Subcutaneous adipose tissue (tissue), 4 donors: Measurements from ENCODE around the gene CCSER1. TPM values are rescaled to one million over a fixed set of nuclear protein-coding genes. Genes with fewer than 3 reads are reported as not detected.

Experiments
- total RNA-seq, 4 donors: library from RNA; depleted of rRNA; stranded (reverse); fragments of >200 nt; gene quantifications; one replicate each; pipeline ENCODE4 v1.1.0, GENCODE V29; 2016
- TF ChIP-seq, protein P1 (sequence below): fragments of 450-650 bp; IDR thresholded peaks from one replicate; pipeline ENCODE4 v1.5.1; 2016; ENCODE audit warnings: low read depth, mild to moderate bottlenecking, control low read depth, antibody characterized with exemption, moderate library complexity

The CCSER1 gene
- total RNA-seq, 4 donors from 2014 or later: 8.0 to 18.1 (median 16.0) TPM

DNA sequence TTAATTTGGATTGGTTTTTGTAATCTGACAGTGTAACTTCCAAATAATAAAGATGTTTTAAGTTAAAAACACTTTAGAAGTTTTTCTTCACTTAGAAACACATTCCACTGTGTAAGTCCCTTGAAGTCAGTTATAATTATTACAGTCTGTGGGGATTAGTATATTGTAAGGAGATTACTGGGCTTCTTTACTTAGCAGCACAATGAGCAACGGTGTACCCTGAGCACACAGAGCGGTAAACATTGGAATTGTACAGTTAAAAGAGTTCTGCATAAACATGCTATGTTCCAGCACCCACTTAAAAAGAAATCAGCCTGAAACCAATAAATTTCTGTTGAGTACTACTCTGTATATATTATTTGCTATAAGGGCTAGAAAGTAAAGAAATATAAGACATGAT lies 44.3 kb downstream of the CCSER1 start:
- TF ChIP-seq, protein P1, sequence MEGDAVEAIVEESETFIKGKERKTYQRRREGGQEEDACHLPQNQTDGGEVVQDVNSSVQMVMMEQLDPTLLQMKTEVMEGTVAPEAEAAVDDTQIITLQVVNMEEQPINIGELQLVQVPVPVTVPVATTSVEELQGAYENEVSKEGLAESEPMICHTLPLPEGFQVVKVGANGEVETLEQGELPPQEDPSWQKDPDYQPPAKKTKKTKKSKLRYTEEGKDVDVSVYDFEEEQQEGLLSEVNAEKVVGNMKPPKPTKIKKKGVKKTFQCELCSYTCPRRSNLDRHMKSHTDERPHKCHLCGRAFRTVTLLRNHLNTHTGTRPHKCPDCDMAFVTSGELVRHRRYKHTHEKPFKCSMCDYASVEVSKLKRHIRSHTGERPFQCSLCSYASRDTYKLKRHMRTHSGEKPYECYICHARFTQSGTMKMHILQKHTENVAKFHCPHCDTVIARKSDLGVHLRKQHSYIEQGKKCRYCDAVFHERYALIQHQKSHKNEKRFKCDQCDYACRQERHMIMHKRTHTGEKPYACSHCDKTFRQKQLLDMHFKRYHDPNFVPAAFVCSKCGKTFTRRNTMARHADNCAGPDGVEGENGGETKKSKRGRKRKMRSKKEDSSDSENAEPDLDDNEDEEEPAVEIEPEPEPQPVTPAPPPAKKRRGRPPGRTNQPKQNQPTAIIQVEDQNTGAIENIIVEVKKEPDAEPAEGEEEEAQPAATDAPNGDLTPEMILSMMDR: no peak

DNA sequence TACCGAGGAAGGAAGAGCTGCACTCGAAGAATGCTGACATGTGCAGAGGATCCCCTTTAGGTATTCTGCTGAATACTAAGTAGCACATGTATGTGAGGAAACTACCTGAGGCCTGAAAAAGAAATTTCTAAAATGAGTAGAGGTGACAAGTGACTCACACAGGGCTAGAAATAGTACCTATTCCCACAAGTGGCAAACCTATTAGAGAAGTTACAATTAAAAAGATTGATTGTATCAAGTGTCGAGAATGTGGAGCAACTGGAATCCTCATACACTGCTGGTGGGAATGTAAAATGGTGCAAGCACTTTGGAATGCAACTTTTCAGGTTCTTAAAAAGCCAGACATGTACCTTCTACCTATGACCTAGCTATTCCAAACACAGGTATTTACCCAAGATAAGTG lies 47.4 kb downstream of the CCSER1 start:
- TF ChIP-seq, protein P1: no peak

DNA sequence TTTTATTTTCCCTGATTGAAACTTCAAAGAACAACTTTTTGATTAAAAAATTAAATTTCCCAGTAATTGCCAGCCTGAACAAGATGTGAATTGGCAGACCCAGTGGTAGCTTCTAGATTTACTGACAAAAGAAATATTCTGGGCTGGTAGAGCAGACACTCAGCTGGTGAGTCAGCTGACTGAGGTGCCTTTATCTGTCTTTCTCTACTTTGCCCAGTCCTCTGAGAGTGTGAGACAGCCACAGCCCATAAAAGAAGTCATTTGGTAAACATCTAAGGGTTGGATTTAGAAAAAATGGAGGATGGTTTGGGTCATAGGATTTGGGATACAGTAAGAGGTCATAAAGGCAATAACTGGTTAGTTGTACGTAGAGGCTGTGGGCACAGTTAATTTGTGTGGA lies 54.5 kb downstream of the CCSER1 start:
- TF ChIP-seq, protein P1: no peak

DNA sequence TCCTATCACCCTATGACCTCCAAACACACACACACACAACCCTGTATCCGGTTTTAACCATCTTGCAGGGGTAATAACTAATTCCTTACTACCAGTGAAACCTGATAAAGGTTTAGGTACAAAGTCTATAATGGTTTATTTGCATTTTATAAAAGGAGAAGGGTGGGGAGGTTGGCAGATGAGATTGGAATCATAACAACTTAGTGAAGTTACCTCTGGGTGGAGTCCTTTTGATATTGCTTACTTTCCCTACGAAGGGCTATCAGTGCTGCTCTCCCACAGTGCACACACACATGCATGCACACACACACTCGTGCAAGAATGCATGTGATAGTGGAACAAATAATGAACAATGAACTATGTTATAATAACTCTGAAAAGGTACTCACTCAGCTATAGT lies 56.1 kb downstream of the CCSER1 start:
- TF ChIP-seq, protein P1: no peak

DNA sequence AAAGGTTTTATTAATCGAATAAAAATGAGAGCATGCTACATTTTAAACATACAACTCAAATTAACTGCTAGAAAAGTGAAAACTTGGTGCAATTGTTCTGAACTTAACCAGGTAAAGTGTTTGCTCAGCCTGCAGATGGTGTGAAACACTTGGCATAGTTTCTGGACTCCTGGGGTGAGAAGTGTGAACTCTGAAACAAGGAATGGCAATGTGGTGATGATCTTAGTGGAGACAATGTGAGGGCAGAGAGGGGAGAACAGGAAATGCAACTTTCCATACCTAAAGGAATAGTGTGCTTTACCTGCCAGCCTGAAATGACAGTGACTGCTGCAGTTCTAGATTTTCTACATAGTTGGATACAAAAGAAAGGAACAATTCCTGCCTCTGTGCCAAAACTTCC lies 57.4 kb downstream of the CCSER1 start:
- TF ChIP-seq, protein P1: no peak

DNA sequence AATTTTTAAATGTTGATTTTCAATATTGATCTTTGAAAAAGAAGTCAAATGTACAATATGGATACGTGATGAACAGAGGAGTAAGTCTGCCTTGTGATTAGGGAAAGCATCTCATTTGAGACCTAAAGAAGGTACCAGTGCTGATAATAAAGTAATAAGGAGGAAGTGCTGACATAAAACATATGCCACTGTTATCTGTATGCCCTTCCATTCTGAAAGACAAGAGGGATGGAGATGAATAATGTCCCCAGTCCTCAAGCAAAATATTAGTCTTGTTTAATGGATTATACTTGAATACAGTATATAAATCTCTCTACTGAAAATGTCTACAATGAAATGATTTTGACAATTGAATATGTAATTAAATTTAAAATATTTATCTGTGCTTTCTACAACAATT lies 58.2 kb downstream of the CCSER1 start:
- TF ChIP-seq, protein P1: no peak

DNA sequence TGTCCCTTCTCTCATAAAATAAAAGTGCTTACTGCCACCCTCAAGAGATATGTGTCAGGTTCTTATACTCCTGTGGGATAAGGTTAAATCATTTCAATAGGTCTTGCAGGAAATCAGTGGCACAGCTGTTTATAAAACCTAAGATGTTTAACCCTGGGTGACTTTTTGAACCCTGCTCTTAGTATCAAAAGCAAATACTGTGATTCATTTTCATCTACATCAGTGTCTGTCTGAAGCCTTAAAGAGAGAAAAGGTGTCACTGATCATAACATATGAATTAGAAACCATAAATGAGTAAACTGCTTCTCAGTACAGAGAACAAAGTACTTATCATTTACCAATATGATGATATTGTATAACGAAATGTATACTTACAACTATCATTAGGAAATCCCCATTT lies 59.0 kb downstream of the CCSER1 start:
- TF ChIP-seq, protein P1: no peak
